ENCODE data around the gene PPP4R3A.
"Not testable (repeated sequence)": the region's sequence is repeated elsewhere in the genome, so short reads cannot be mapped to it uniquely, and the experiment has no call there.

PPP4R3A gene

DNA sequence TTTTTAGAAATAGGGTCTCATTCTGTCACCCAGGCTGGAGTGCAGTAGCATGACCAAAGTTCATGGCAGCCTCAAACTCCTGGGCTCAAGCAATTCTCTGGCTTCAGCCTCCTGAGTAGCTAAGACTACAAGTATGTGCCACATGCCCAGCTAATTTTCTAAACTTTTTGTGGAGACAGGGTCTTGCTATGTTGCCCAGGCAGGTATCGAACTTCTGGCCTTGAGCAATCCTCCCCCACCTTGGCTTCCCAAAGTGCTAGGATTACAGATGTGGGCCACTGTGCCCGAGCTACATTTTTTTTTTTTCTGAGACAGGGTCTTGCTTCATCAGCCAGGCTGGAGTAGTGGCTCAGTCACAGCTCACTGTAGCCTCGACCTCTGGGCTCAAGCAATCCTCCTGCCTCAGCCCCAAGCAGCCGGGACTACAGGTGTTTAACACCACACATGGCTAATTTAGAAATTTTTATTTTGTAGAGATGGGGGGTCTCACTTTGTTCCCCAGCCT is 7.1 kb downstream of the PPP4R3A start:
- DNase-seq (ENCODE audit: low spot score) = no peak

DNA sequence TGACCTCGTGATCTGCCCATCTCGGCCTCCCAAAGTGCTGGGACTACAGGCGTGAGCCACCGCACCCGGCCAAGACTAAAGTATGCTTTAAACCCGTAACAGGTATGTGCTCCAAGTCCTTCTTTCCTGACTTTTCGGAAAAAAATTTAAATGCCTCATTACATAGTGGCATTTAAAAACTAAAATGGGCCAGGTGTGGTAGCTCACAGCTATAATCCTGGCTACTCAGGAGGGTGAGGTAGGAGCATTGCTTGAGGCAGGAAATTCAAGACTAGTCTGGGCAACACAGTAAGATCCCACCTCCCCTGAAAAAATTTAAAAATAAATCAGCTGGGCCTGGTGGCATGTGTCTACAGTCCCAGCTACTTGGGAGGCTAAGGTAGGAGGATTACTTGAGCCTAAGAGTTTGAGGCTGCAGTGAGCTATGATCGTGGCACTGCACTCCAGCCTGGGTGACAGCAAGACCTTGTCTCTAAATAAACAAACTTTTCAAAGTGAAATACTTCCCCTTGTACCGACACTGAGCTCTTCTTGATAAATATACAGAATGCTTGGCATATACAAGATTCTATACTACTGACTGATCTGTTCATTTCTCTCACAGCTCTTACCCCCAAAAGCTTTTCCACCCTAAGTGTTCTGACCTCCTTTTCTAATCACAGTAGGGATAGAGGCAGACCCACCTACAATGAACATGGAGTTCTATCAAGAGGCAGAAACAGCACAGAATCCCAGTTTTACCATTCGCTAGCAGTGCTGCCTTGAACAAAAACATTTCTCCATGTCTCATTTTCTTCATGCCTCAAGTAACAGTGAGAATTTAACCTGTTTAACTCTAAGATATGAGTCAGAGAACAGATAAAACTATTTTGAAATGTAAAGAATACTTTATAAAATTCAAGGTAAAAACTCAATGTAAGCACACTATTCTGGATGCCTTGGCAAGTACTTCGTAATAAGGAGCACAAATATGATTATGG is 7.9 kb downstream of the PPP4R3A start:
- no peak for DNase-seq (ENCODE audit: low spot score)

DNA sequence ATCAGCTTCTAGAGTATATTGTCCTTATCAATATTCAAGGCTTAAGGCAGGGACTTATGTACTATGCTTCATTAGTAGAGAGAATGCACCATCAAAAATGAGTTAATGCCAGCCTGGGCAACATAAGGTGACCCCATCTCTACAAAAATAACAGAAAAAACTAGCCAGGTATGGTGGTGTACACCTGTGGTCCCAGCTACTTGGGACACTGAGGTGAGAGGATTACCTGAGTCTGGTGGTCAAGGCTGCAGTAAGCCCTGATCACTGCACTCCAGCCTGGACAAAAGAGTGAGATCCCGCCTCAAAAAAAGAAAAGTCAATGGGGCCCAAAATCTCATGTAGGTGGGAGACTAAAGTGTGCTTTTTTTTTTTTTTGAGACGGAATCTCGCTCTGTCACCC is 8.8 kb downstream of the PPP4R3A start:
- no peak for DNase-seq (ENCODE audit: low spot score)

DNA sequence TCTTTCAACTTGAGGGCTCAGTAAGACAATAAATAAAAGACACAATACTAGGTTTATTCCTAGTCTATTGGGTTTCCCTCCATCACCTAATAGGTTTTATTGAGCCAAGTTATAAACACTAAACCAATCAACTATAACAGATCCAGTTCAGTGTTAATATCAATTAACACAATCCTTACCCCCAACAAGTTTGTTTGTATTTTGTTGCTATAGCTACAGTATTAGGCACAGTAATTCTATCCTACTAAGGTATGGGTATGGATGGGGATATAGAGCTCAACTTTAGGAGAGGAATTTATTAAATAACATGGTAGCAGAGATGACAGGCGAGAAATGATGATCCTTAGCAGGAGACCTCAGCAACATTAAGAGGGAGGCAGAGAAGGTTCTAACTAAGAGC is 13.3 kb downstream of the PPP4R3A start:
- DNase-seq (ENCODE audit: low spot score) = no peak

DNA sequence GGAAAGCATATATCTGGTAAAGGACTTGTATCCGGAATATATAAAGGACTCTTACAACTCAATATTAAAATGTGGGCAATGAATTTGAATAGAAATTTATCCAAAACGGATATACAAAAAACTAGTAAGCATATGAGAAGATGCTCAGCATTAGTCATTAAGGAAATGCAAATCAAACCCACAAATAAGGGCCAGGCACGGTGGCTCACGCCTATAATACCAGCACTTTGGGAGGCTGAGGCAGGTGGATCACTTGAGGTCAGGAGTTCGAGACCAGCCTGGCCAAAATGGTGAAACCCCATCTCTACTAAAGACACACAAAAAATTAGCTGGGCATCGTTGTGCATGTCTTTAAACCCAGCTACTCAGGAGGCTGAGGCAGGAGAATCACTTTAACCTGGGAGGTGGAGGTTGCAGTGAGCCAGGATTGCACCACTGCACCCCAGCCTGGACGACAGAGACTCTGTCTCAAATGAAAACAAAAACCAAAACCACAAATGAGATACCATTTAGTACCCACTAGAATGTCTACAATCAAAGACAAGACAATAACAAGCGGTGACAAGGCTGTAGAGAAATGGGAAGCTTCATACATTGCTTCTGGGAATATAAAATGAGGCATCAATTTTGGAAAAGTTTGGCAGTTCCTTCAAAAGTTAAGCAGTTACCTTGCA is 15.6 kb downstream of the PPP4R3A start:
- DNase-seq (ENCODE audit: low spot score) = not testable (repeated sequence)

DNA sequence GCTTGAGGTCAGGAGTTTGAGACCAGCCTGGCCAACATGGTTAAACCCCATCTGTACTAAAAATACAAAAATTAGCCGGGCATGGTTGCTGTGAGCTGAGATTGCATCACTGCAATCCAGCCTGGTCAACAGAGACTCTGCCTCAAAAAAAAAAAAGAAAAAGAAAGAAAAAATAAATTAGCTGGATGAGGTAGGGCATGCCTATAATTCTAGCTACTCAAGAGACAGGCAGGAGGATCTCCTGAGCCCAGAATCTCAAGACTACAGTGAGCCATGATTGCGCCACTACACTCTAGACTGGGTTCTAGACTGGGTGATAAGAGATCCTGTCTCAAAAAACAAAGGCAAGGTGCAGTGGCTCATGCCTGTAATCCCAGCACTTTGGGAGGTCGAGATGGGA is 16.9 kb downstream of the PPP4R3A start:
- DNase-seq (ENCODE audit: low spot score) = no peak

DNA sequence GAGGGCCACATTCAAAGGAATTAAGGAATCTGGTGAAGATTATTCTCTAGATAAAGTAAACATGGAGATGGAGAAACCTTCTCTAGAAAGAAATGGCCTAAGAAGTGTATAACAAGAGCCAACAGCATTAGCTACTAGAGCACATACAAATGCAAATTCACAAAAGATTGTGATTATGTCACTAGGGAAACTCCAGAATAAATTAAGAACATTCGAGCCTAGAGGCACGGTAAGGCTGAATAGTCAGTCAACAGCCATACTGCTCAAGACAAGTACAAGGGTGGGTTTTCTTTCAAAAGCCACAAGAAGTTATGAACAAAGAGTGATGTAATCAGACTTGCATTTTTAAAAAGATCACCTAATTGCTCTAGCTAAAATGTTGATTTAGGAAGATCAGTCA is 25.4 kb downstream of the PPP4R3A start:
- no peak for DNase-seq (ENCODE audit: low spot score)

DNA sequence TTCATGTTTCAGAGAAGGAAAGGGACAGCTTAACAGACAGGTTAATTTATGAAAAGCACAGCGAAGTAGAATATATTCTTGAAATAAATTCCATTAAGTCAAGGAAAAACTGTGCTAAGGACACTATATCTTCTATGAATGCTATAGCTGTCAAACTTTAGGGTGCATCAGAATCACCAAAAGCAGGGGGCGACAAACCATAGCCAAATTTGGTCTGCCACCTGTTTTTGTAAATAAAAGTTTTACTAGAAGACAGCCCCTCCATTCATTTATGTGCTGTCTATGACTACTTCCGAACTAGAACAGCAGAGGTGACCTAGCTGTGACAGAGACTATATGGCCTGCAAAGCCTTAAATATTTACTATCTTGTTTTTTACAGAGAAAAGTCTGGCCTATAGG is 25.9 kb downstream of the PPP4R3A start:
- DNase-seq (ENCODE audit: low spot score) = no peak

DNA sequence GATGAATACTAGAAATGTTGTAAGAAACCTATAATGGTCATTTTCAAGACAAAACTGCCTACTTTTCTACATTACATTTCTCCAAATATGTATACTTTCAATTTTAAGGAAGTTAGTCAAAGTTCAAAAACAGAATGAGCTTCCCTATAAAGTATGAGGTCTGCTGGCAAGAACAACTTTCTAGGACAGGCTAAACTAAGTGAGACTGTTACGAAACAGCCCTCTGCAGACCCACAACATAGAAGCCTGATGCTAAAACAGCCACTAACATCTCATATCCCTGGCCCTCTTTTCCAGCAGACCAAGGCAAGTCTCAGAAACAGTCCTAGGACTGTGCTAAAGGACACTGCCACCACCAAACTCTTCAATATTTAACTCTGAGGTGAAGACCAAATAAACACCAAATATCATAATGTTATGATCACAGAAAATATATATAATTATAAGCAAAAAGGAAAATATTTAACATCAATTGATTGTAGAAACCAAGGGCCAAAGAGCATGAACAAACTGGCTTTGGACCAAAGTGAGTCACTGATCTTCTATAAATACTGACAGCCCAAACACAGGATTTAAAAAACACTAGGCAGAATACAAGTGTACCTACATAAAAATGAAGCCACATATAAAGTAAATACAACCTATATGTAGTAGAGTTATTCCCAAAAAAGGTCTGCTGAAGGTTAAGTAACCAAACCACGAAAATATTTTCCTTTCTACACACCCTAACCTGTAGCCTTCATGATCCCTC is 27.7 kb downstream of the PPP4R3A start:
- no peak for DNase-seq (ENCODE audit: low spot score)

DNA sequence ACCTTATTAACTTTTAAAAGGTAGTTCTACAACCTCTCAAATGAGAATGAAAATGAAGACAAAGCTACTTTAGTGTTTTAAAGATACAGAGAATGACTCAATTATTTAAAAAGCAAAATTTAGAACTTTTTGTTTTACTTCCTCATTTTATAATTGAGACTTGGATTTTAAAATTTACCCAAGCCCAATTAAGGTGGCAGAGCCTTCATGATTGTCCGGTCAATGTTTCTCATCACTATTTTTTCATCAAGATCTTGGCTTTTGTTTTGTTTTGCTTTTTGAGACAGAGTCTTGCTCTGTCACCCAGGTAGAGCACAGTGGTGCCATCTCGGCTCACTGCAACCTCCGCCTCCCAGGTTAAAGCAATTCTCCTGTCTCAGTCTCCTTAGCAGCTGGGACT is 32.7 kb downstream of the PPP4R3A start:
- DNase-seq (ENCODE audit: low spot score) = no peak

DNA sequence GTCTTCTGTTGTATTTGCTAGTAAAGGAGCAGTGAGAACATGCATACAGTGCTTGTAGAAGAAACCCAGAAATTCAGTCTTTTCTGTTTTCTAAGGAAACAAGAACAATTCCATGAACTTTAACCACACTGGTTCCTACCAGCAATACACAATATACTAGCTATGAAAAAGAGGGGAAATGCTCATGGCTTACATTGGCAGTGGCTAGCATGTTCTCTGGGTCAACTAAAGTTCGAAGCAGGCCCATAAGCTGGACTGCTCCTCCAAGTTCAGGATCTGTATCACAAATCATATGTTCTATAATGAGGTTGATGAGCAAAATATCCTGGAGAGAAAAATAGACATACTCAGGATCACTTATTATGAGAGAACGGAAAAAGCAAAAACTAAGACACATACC is 37.1 kb downstream of the PPP4R3A start:
- DNase-seq (ENCODE audit: low spot score) = no peak

DNA sequence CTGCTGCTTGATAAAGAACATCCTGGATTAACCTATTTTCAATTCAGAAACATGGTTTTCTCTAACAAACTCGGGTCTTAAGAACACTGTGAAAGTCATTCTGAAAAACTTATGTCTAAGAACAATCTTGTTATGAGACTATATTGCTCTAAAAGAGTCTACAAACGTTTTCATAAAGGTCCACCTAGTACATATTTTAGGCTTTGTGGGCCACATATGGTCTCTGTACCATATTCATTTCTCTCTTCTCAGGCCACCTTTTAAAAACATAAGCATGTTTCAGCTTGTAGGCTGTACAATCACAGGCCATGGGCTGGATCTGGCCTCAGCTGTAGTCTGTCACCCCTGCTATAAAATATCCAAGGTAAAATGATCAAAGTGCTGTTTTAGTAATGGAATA is 39.9 kb downstream of the PPP4R3A start:
- DNase-seq (ENCODE audit: low spot score) = no peak

DNA sequence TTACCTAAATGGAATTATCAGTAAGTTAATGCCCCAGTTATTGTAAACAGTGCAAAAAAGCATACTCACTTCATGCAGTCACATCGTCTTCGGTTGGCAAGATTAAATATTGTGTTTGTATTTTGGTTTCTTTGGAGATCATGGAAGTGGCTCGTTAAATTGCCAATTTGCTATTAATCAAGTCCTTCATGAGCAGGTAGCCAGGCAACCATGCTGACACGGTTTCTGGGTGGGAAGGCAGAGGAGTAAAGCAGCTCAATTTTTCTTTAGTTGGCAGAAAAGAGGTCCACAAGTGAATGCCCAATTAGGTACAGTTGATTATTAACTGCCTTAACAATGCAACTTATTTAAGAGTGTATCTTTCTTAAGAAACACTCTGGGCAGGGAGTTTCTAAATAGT is 43.9 kb downstream of the PPP4R3A start:
- DNase-seq (ENCODE audit: low spot score) = no peak

DNA sequence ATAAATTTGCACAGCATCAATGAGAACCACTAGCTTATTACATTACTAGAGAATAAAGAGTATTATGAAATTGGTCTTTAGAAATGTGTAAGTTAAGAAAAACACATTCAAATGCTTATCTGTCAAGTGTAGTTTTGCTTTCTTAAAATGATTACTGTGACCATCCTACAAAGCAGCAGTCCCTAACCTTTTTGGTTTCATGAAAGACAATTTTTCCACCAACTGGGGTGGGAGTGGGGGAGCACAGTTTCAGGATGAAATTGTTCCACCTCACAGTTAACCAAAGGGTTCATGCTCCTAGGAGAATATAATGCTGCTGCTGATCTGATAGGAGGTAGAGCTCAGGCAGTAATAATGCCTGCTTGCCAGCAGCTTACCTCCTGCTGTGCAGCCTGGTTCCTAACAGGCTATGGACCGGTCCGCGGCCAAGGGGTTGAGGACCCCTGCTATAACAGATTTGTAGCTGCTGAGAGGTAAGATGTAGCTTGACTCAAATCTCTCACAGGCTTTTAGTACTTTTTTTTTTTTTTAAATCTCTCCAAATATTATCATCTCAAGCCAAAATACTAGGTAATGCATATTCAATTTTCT is 45.4 kb downstream of the PPP4R3A start:
- no peak for DNase-seq (ENCODE audit: low spot score)

DNA sequence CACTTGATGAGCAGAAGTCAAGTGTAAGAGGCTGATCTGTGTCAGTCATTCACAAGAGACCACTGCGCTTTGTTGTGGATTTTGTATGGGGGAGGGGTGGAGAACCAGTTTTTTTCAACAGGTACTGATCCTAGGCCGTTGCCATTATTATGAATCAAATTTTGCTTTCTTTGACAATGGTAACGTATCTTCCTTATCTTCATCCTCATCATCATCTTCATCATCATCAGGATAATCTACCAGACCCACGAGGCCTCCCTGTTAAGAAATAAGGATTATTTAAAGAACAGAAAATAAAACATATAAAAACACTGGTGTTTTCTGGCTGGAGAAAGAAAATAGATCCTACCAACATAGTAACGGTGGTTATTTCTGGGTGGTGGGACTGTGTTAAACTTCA is 51.5 kb downstream of the PPP4R3A start:
- DNase-seq (ENCODE audit: low spot score) = no peak

DNA sequence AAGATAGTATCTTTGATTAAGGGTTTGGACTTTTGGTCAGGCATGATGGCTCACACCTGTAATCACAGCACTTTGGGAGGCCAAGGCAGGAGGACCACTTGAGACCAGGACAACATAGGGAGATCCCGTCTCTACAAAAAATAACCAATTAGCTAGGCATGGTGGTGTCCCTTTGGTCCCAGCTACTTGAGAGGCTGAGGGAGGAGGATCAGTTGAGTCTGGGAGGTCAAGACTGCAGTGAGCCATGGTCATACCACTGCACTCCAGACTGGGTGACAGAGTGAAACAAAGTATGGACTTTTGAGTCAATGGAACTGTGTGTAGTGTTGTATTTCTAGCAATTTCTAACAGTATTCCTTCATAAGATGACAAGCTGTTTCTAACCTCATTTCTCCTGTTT is 53.8 kb downstream of the PPP4R3A start:
- DNase-seq (ENCODE audit: low spot score) = no peak

DNA sequence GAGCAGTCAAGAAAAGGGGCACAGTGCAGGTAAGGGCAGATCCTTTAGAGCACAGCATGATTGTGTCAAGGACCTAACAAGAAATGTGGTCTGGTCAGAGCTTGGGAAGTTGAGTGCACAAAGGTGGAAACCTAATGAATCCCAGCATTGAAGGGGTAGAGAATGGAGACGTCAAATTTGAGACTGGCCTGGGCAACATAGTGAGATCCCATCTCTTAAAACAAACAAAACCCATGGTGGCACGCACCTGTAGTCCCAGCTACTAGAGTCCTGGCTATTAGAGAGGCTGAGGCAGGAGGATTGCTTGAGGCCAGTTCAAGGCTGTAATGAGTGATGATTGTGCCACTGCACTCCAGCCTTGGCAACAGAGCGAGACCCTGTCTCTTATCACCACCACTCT is 55.5 kb downstream of the PPP4R3A start:
- DNase-seq (ENCODE audit: low spot score) = no peak

DNA sequence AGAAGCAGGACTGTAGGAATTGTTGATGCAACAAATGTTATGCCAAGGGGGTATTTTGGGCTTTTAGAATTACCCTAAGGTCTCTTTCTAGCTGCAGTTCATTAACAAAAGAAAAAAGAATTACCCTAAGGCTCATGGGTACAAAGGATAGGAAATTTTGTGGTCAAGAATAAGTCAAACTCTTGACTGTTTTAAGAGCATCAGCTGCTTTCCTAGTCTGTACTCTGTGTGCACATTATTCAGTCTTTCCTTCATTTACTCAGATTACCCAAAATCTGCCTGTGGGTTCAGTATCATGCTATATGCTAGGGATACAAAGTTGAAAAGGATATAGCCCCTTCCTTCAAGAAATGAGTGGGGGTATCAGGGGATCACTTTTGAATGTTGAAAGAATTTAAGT is 56.0 kb downstream of the PPP4R3A start:
- no peak for DNase-seq (ENCODE audit: low spot score)

DNA sequence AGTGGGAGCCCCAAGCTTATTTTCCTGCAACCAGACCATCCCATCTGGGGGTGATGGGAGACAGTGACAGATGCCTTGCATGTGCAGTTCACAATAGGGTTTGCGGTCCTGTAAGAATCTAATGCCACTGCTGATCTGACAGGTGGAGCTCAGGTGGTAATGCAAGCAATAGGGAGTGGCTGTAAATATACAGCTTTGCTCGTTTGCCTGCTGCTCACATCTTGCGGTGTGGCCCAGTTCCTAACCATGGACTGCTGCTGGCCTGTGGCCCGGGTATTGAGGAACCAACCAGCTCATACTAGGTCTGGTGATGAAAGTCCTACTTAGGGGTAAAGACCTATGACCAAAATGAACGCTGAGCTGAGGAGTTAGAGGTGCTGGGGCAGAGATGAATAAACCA is 56.4 kb downstream of the PPP4R3A start:
- no peak for DNase-seq (ENCODE audit: low spot score)

DNA sequence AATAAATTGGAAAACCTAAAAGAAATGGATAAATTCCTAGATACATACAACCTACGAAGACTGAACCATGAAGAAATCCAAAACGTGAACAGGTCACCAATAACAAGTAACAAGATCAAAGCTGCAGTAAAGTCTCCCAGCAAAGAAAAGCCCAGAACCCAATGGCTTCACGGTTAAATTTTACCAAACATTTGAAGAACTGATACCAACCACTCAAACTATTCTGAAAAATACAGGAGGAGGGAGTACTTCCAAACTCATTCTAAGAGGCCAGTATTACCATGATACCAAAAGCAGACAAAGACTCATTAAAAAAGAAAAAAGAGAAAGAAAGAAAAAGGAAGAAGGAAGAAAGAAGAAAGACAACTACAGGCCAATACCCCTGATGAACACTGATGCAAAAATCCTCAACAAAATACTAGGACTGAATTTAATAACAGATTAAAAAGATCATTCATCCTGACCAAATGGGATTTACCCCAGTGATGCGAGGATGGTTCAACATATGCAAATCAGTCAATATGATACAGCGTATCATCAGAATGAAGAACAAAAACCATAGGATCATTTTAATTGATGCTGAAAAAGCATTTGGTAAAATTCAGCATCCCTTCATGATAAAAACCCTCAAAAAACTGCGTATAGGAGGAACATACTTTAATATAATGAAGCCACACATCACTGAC is 65.6 kb downstream of the PPP4R3A start:
- DNase-seq (ENCODE audit: low spot score) = no peak

DNA sequence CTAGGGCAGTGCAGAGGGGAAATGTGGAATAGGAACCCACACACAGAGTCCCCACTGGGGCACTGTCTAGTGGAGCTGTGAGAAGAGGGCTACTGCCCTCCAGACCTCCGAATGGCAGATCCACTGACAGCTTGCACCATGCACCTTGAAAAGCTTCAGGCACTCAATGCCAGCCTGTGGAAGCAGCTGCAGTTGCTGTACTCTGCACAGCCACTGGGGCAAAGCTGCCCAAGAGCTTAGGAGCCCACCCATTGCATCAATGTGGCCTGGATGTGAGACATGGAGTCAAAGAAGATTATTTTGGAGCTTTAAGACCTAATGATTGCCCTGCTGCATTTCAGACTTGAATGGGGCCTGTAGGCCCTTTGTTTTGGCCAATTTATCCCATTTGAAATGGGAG is 70.8 kb downstream of the PPP4R3A start:
- no peak for DNase-seq (ENCODE audit: low spot score)

DNA sequence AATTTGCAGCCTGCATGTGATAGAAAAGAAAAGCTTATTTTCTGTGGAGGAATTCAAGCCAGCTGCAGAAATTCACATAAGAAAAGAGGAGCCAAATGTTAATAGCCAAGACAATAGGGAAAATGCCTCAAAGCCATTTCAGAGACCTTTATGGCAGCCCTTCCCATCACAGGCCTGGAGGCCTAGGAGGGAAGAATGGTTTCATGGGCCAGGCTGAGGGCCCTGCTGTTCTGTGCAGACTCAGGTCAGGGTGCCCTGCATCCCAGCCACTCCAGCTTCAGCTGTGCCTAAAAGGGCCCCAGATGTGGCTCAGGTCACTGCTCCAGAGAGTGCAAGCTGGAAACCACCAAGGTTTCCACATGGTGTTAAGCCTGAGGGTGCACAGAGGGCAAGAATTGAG is 71.3 kb downstream of the PPP4R3A start:
- no peak for DNase-seq (ENCODE audit: low spot score)

Data from ecto neural progenitor cell (in vitro differentiated cells).